ENCODE measurements around the gene IGSF3. TPM values are rescaled to one million over a fixed set of nuclear protein-coding genes. Genes with fewer than 3 reads are reported as not detected.

IGSF3 gene
- total and polyA plus RNA-seq, 2 of the 13 experiments (the other 11 are each of a cell fraction or from before 2014, with no cell fraction given) = 0.11 to 0.16 TPM

- TF ChIP-seq CHD2 (IDR thresholded peaks at IDR 0.05; ENCODE audit: low read depth, low read length) (no peak), ZNF772 (CRISPR knock-in tag; IDR thresholded peaks at IDR 0.05) (no peak), CSRNP1 (CRISPR knock-in tag; IDR thresholded peaks at IDR 0.05) (no peak), YEATS4 (CRISPR knock-in tag; IDR thresholded peaks at IDR 0.05; ENCODE audit: borderline replicate concordance) (no peak), RBM22 (optimal IDR thresholded peaks at IDR 0.05; ENCODE audit: low read length) (no peak), HMG20B (CRISPR knock-in tag; conservative IDR thresholded peaks at IDR 0.05) (no peak)
- CTCF ChIA-PET (ENCODE audit: low intra/inter-chr PET ratio, low total read pairs) = no interaction called here
- in situ Hi-C loops (cut with HindIII; ENCODE audit: extremely low pct_ligation_motif_present, low pct_unique_long_range_greater_than_20kb) (no loop called here), intact Hi-C loops (cut with micrococcal nuclease; ENCODE audit: unreplicated experiment) (no loop called here)
- Histone ChIP-seq H3K36me3 (replicated peaks in 1 of 2; ENCODE audit: control insufficient read depth in 1 of 2, insufficient read depth in 2 of 2, low read length in 2 of 2) (0 out of 5 replicates have a peak, but pooled peaks cover 0 to 5% of the 10 kb centered on the region in 2 experiments), H3K4me2 (ENCODE audit: low read depth, low read length) (no peak overlapping the region), H3K4me1 (ENCODE audit: insufficient read depth, low read length) (no peaks in the 10 kb centered on the region), H4K20me1 (ENCODE audit: insufficient read depth, low read length) (no peaks in the 10 kb centered on the region; the same call in 1 of the 2 replicates), H3K9me3 (ENCODE audit: low read length) (no peaks in the 10 kb centered on the region), H3K27ac (ENCODE audit: extremely low read length, insufficient read depth, low read length) (no peak overlapping the region), H3K27me3 (ENCODE audit: control insufficient read depth in 1 of 2, insufficient read depth in 2 of 2, low read length in 2 of 2) (no peaks in the 10 kb centered on the region), H2AFZ (ENCODE audit: low read length) (no peak overlapping the region), H3K9ac (ENCODE audit: insufficient read depth, low read depth, low read length) (no peak overlapping the region), H3K4me3 (replicated peaks in 1 of 3; ENCODE audit: insufficient read depth in 1 of 3, low read depth in 2 of 3, low read length in 3 of 3) (no peak overlapping the region), H3K79me2 (ENCODE audit: insufficient read depth, low read length) (no peaks in the 10 kb centered on the region)
- POLR2A ChIA-PET = no interaction called here
- DNase-seq (ENCODE audit: low spot score) (no peak), FAIRE-seq (no peak), ATAC-seq (no peak)
- WGBS (ENCODE audit: low lambda C conversion rate) = 100% methylated on average over 1 of the region's 1 CpG
- no TSS peak for BruUV-seq (replicated peaks)
Measured at GRCh38 chr1:116553386-116554115, 114.0 kb downstream of the IGSF3 start.
